Measurements from ENCODE around the gene OXNAD1.

Gene OXNAD1

GRCh38 chr3:16323737-16324136, 58.7 kb downstream of the OXNAD1 start:
- in situ Hi-C loops (cut with MboI; ENCODE audit: low sequenced_read_pairs) = no loop called here

- in situ Hi-C loops (cut with MboI; ENCODE audit: low sequenced_read_pairs) = no loop called here
Measured at GRCh38 chr3:16325850-16326249, 60.8 kb downstream of the OXNAD1 start.

- in situ Hi-C loops (cut with MboI; ENCODE audit: low sequenced_read_pairs) = no loop called here
Measured at GRCh38 chr3:16326724-16327349, 61.8 kb downstream of the OXNAD1 start.

GRCh38 chr3:16328124-16328523, 63.1 kb downstream of the OXNAD1 start:
- in situ Hi-C loops (cut with MboI; ENCODE audit: low sequenced_read_pairs) = no loop called here

- in situ Hi-C loops (cut with MboI; ENCODE audit: low sequenced_read_pairs) = no loop called here
Measured at GRCh38 chr3:16329036-16329825, 64.2 kb downstream of the OXNAD1 start.

- in situ Hi-C loops (cut with MboI; ENCODE audit: low sequenced_read_pairs) = no loop called here
Measured at GRCh38 chr3:16329826-16330129, 64.8 kb downstream of the OXNAD1 start.

GRCh38 chr3:16330351-16330750, 65.3 kb downstream of the OXNAD1 start:
- in situ Hi-C loops (cut with MboI; ENCODE audit: low sequenced_read_pairs) = no loop called here

GRCh38 chr3:16331319-16331883, 66.4 kb downstream of the OXNAD1 start:
- in situ Hi-C loops (cut with MboI; ENCODE audit: low sequenced_read_pairs) = no loop called here

GRCh38 chr3:16332904-16333426, 68.0 kb downstream of the OXNAD1 start:
- in situ Hi-C loops (cut with MboI; ENCODE audit: low sequenced_read_pairs) = no loop called here

GRCh38 chr3:16334909-16335308, 69.9 kb downstream of the OXNAD1 start:
- in situ Hi-C loops (cut with MboI; ENCODE audit: low sequenced_read_pairs) = no loop called here

- in situ Hi-C loops (cut with MboI; ENCODE audit: low sequenced_read_pairs) = no loop called here
Measured at GRCh38 chr3:16335333-16335732, 70.3 kb downstream of the OXNAD1 start.

GRCh38 chr3:16335772-16336645, 71.0 kb downstream of the OXNAD1 start:
- in situ Hi-C loops (cut with MboI; ENCODE audit: low sequenced_read_pairs) = no loop called here

- in situ Hi-C loops (cut with MboI; ENCODE audit: low sequenced_read_pairs) = no loop called here
Measured at GRCh38 chr3:16336825-16337224, 71.8 kb downstream of the OXNAD1 start.

GRCh38 chr3:16337856-16338540, 73.0 kb downstream of the OXNAD1 start:
- in situ Hi-C loops (cut with MboI; ENCODE audit: low sequenced_read_pairs) = no loop called here

- in situ Hi-C loops (cut with MboI; ENCODE audit: low sequenced_read_pairs) = no loop called here
Measured at GRCh38 chr3:16338999-16339398, 74.0 kb downstream of the OXNAD1 start.

GRCh38 chr3:16343101-16343500, 78.1 kb downstream of the OXNAD1 start:
- in situ Hi-C loops (cut with MboI; ENCODE audit: low sequenced_read_pairs) = no loop called here

GRCh38 chr3:16346413-16347081, 81.5 kb downstream of the OXNAD1 start:
- in situ Hi-C loops (cut with MboI; ENCODE audit: low sequenced_read_pairs) = no loop called here

- in situ Hi-C loops (cut with MboI; ENCODE audit: low sequenced_read_pairs) = no loop called here
Measured at GRCh38 chr3:16347548-16347947, 82.5 kb downstream of the OXNAD1 start.

GRCh38 chr3:16349986-16350596, 85.1 kb downstream of the OXNAD1 start:
- in situ Hi-C loops (cut with MboI; ENCODE audit: low sequenced_read_pairs) = no loop called here

Data from HL-60/S4 (cell line).